ENCODE data around the gene MCUB.
"Not testable (repeated sequence)": the region's sequence is repeated elsewhere in the genome, so short reads cannot be mapped to it uniquely, and the experiment has no call there.

The MCUB gene, protein sequence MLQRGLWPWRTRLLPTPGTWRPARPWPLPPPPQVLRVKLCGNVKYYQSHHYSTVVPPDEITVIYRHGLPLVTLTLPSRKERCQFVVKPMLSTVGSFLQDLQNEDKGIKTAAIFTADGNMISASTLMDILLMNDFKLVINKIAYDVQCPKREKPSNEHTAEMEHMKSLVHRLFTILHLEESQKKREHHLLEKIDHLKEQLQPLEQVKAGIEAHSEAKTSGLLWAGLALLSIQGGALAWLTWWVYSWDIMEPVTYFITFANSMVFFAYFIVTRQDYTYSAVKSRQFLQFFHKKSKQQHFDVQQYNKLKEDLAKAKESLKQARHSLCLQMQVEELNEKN

DNA sequence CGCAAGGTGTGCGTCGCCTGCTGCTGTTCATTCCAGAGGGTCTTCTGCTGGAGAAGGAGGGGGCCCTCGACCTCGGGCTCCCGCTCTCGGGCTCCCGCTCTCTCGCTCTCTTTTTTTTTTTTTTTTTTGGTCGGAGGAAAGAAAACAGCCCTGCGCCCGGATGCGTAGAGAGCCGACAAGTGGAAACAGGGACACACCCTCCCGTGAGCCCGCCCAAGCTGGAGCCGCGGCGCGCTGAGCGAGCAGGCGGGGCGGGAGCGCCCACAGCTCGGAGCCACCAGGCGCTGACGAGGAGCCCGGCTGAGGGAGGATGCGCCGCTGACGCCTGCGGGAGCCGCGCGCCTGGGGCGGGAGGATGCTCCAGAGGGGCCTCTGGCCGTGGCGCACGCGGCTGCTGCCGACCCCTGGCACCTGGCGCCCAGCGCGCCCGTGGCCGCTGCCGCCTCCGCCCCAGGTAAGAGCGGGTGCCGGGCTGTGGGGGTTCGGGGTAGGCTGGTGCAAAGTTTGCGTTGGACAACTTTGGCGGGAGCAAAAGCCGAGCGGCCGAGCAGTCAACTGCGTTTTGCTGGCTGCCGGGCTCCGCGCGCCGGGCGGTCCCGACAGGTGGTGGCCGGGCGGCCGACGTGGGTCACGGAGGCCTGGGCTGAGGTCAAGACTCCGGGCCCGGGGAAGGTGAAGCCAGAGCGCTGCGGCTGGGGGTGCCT lies at the start of gene MCUB:
Gene MCUB (plus strand): TSS at position 264 of the 704 bp plus-strand sequence. CDS start 92 bp downstream, at position 356.
- TF ChIP-seq, protein P1, sequence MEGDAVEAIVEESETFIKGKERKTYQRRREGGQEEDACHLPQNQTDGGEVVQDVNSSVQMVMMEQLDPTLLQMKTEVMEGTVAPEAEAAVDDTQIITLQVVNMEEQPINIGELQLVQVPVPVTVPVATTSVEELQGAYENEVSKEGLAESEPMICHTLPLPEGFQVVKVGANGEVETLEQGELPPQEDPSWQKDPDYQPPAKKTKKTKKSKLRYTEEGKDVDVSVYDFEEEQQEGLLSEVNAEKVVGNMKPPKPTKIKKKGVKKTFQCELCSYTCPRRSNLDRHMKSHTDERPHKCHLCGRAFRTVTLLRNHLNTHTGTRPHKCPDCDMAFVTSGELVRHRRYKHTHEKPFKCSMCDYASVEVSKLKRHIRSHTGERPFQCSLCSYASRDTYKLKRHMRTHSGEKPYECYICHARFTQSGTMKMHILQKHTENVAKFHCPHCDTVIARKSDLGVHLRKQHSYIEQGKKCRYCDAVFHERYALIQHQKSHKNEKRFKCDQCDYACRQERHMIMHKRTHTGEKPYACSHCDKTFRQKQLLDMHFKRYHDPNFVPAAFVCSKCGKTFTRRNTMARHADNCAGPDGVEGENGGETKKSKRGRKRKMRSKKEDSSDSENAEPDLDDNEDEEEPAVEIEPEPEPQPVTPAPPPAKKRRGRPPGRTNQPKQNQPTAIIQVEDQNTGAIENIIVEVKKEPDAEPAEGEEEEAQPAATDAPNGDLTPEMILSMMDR (IDR thresholded peaks at IDR 0.05; ENCODE audit: insufficient read depth, low read length, poor library complexity, severe bottlenecking) = no peak
- Histone ChIP-seq H3K4me3 (replicated peaks; ENCODE audit: low read depth, low read length) (peak within 1 kb of the TSS; percentile 77), H3K27me3 (replicated peaks; ENCODE audit: control insufficient read depth, insufficient read depth, low read length) (no peaks in the 10 kb centered on the region), H3K36me3 (ENCODE audit: control insufficient read depth, insufficient read depth, low read length) (no peaks in the 10 kb centered on the region)
- DNase-seq (ENCODE audit: extremely low read depth, insufficient read length) = peak; percentile 94

DNA sequence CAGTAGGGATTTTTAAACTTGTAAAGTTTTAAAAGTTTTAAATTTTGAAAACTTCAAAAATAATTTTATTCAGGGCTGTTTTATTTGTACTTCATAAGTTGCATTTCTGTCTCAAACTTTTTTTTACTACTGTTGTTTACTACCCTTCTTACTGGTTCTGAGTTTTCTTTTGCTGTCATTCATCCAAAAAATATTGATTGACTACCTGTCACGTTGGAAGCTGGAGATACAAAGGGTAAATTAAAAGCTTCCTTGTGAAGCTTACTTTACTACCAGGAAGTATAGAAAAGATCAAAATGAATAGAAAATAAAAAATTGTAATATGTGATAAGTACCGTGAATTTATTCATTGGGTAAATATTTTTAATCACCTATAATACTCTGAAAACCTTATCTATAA lies 49.4 kb upstream of the MCUB start:
- TF ChIP-seq, protein P1 (IDR thresholded peaks at IDR 0.05; ENCODE audit: insufficient read depth, low read length, poor library complexity, severe bottlenecking) = no peak

DNA sequence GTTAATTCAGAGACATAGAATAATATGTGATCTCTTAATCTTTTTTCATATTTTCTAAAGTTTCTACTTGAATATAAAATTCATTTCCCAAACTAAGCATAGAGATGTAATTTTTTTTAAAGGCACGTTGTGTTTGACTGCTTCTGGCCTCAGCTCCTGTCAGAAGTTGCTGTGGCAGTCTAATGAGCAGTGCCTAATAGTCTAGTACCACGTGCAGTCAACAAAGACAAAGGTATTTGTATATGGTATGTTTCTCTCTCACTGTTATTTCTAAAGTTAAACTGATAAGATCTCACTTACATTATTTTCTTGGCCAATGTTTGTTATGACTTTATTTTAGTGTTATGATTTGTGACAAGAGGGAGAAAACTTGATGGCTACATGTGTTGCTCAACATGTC lies 48.6 kb upstream of the MCUB start:
- no peak for DNase-seq (ENCODE audit: extremely low read depth, insufficient read length)
- H3K36me3 ChIP-seq (ENCODE audit: control insufficient read depth, insufficient read depth, low read length) = peaks cover 1% of the 10 kb centered on the region; the same call in 1 of the 2 replicates
- TF ChIP-seq, protein P1 (IDR thresholded peaks at IDR 0.05; ENCODE audit: insufficient read depth, low read length, poor library complexity, severe bottlenecking) = no peak

More for the DNA sequence above, 49.4 kb upstream of the MCUB start:
- DNase-seq (ENCODE audit: extremely low read depth, insufficient read length) = no peak
- Histone ChIP-seq H3K36me3 (ENCODE audit: control insufficient read depth, insufficient read depth, low read length) (peaks cover 1% of the 10 kb centered on the region; the same call in 1 of the 2 replicates), H3K27me3 (replicated peaks; ENCODE audit: control insufficient read depth, insufficient read depth, low read length) (no peaks in the 10 kb centered on the region), H3K4me3 (replicated peaks; ENCODE audit: low read depth, low read length) (no peak overlapping the region)

DNA sequence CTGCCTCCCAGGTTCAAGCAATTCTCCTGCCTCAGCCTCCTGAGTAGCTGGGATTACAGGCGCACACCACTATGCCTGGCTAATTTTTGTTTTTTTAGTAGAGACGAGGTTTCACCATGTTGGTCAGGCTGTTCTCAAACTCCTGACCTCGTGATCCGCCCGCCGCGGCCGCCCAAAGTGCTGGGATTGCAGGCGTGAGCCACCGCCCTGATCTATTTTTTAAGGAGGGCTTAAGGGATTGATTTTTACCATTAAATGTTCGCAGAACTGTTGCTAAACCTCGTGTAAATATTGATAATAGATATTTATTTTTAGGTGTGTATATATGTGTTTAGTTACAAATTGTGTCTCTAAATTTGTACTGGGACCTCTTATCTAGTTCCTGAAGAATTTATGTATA lies 46.7 kb upstream of the MCUB start:
- not testable (repeated sequence) for H3K27me3 ChIP-seq (replicated peaks; ENCODE audit: control insufficient read depth, insufficient read depth, low read length); DNase-seq (ENCODE audit: extremely low read depth, insufficient read length); H3K36me3 ChIP-seq (ENCODE audit: control insufficient read depth, insufficient read depth, low read length); H3K4me3 ChIP-seq (replicated peaks; ENCODE audit: low read depth, low read length)

More for the DNA sequence above, 48.6 kb upstream of the MCUB start:
- Histone ChIP-seq H3K4me3 (replicated peaks; ENCODE audit: low read depth, low read length) (no peak overlapping the region), H3K27me3 (replicated peaks; ENCODE audit: control insufficient read depth, insufficient read depth, low read length) (no peaks in the 10 kb centered on the region)

DNA sequence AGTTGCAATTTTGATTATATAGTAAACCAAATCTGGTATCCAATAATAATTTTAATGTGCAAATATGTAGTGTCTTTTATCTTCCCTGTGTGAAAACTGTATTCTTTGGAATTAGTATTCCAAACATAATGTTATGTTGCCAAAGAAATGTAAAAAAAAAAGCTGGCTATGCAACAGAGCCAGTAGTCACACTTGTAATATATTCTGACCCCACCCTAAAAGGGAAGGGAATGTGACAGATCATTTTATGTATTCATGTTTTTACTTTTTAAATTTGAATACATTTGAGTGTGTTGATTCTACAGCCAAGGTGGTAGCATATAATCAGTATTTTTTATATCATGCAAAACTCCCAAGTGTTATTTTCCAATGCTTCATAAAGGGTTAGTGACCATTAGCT lies 27.9 kb upstream of the MCUB start:
- Histone ChIP-seq H3K27me3 (replicated peaks; ENCODE audit: control insufficient read depth, insufficient read depth, low read length) (no peaks in the 10 kb centered on the region), H3K36me3 (ENCODE audit: control insufficient read depth, insufficient read depth, low read length) (peaks cover 9% of the 10 kb centered on the region), H3K4me3 (replicated peaks; ENCODE audit: low read depth, low read length) (no peak overlapping the region)
- no peak for DNase-seq (ENCODE audit: extremely low read depth, insufficient read length)
- TF ChIP-seq, protein P1 (IDR thresholded peaks at IDR 0.05; ENCODE audit: insufficient read depth, low read length, poor library complexity, severe bottlenecking) = no peak

DNA sequence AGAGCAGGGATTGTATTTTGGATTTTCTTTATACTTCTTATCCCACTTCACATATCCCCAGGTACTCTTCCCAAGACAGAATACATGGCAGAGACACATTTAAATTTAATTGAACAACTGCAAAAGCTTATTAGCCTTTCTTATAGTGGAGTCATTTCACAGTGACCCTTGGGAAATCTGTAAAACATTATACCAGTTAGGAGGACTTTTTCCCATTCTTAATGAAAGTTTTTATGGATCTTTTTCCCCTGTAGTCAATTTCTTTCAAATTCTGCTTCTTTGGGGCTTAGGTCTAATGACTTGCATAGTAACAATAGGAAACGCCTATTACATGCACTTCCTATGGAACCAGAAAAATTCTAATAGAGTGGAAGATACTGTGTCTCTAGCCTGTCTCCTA lies 14.6 kb upstream of the MCUB start:
- no peak for DNase-seq (ENCODE audit: extremely low read depth, insufficient read length)
- Histone ChIP-seq H3K27me3 (replicated peaks; ENCODE audit: control insufficient read depth, insufficient read depth, low read length) (no peaks in the 10 kb centered on the region), H3K4me3 (replicated peaks; ENCODE audit: low read depth, low read length) (no peak overlapping the region), H3K36me3 (ENCODE audit: control insufficient read depth, insufficient read depth, low read length) (peaks cover 3% of the 10 kb centered on the region)
- TF ChIP-seq, protein P1 (IDR thresholded peaks at IDR 0.05; ENCODE audit: insufficient read depth, low read length, poor library complexity, severe bottlenecking) = no peak
